K562 (cell line): Measurements from ENCODE around the gene DHX29. TPM values are rescaled to one million over a fixed set of nuclear protein-coding genes. Genes with fewer than 3 reads are reported as not detected.

Source experiments
- CHD1 ChIP-seq: fragments of 200-600 bp; sonication (generic); IDR thresholded peaks from one replicate; pipeline ENCODE4 v1.6.1; 2012; ENCODE audit warnings: mild to moderate bottlenecking, moderate library complexity, low read length, inconsistent platforms
- GABPB1 ChIP-seq: sonication (generic); formaldehyde crosslinking; IDR thresholded peaks from 2 replicates; pipeline ENCODE4 v1.8.0; 2022; ENCODE audit warnings: mild to moderate bottlenecking, missing genetic modification reagents
- KLF6 ChIP-seq: fragments of 250-450 bp; sonication (Bioruptor Pico); IDR thresholded peaks from 2 replicates; pipeline ENCODE4 v1.4.0; 2020; ENCODE audit warnings: mild to moderate bottlenecking, moderate library complexity, borderline replicate concordance
- POLR2AphosphoS5 ChIP-seq: IDR thresholded peaks from 2 replicates; pipeline ENCODE4 v1.6.1; 2011; ENCODE audit warnings: mild to moderate bottlenecking, low read depth, low read length, moderate library complexity; ENCODE audit not compliant: control insufficient read depth, insufficient read depth
- RNF2 ChIP-seq: sonication (generic); IDR thresholded peaks from 2 replicates; pipeline ENCODE4 v1.6.1; 2016
- TAF1 ChIP-seq: IDR thresholded peaks from 2 replicates; pipeline ENCODE4 v1.6.1; 2011; ENCODE audit warnings: mild to moderate bottlenecking, low read length, moderate library complexity; ENCODE audit not compliant: insufficient read depth, control insufficient read depth, severe bottlenecking; ENCODE audit errors: extremely low read depth
- TFAM ChIP-seq: fragments of 250-450 bp; sonication (Bioruptor Pico); conservative IDR thresholded peaks from 2 replicates; pipeline ENCODE4 v1.5.0; 2021; ENCODE audit warnings: mild to moderate bottlenecking, moderate library complexity
- ZNF586 ChIP-seq: fragments of 450-650 bp; formaldehyde crosslinking; conservative IDR thresholded peaks from 2 replicates; pipeline ENCODE4 v1.4.0; 2020; ENCODE audit warnings: mild to moderate bottlenecking, moderate library complexity
- ZNF830 ChIP-seq: fragments of 250-450 bp; sonication (Bioruptor Pico); IDR thresholded peaks from 2 replicates; pipeline ENCODE4 v1.5.0; 2021; ENCODE audit warnings: mild to moderate bottlenecking
- ZSCAN32 ChIP-seq: fragments of 450-650 bp; formaldehyde crosslinking; IDR thresholded peaks from 2 replicates; pipeline ENCODE4 v1.4.0; 2020; ENCODE audit warnings: mild to moderate bottlenecking, moderate library complexity
- ZZZ3 ChIP-seq: fragments of 450-650 bp; IDR thresholded peaks from 2 replicates; pipeline ENCODE4 v1.6.1; 2016; ENCODE audit warnings: antibody characterized with exemption, mild to moderate bottlenecking, moderate library complexity
- polyA plus RNA-seq, 8 experiments: library from polyadenylated mRNA; depleted of rRNA in 4 of 8; stranded (reverse) in 5 of 8; unstranded in 3 of 8; fragments of >200 nt; fragmentation: Nextera tagmentation in 2 of 8; fragmentation: Illumina TruSeq in 1 of 8; extraction: Ambion mirVana in 2 of 8; extraction: Trizol in 1 of 8; gene quantifications; 2 replicates each; pipeline versions ENCODE4 v1.2.1 to v1.2.3, GENCODE V29; 2011 to 2014; ENCODE audit warnings: inconsistent platforms in 1 of 8, missing spikeins in 1 of 8
- total RNA-seq, 7 experiments: library from RNA; depleted of rRNA in 6 of 7; stranded (reverse); fragments of >200 nt in 6 of 7; fragmentation: Illumina TruSeq in 2 of 7; extraction: Trizol in 2 of 7; gene quantifications; 2 replicates each; pipeline versions ENCODE4 v1.2.1 to v1.2.3, GENCODE V29; 2011 to 2021; ENCODE audit warnings: low replicate concordance in 1 of 7
- TF ChIP-seq, protein P1 (sequence below), 2 experiments: IDR thresholded peaks; 2 replicates each; pipeline ENCODE4 v1.6.1; 2012; ENCODE audit warnings: improper control_type of control experiment in 2 of 2, low read depth in 2 of 2, low read length in 2 of 2, borderline replicate concordance in 1 of 2
- TF ChIP-seq, protein P2 (sequence below): sonication (generic); formaldehyde crosslinking; IDR thresholded peaks from 2 replicates; pipeline ENCODE4 v1.8.0; 2022; ENCODE audit warnings: missing genetic modification reagents, mild to moderate bottlenecking, moderate library complexity, borderline replicate concordance
- TF ChIP-seq, protein P3 (sequence below): fragments of 450-650 bp; IDR thresholded peaks from 2 replicates; pipeline ENCODE4 v1.6.1; 2016; ENCODE audit warnings: mild to moderate bottlenecking

DHX29 gene
- total and polyA plus RNA-seq, 9 of the 15 experiments (the other 6 are each of a cell fraction or from before 2014, with no cell fraction given): 7.5 to 42.1 (median 25.0) TPM

DNA sequence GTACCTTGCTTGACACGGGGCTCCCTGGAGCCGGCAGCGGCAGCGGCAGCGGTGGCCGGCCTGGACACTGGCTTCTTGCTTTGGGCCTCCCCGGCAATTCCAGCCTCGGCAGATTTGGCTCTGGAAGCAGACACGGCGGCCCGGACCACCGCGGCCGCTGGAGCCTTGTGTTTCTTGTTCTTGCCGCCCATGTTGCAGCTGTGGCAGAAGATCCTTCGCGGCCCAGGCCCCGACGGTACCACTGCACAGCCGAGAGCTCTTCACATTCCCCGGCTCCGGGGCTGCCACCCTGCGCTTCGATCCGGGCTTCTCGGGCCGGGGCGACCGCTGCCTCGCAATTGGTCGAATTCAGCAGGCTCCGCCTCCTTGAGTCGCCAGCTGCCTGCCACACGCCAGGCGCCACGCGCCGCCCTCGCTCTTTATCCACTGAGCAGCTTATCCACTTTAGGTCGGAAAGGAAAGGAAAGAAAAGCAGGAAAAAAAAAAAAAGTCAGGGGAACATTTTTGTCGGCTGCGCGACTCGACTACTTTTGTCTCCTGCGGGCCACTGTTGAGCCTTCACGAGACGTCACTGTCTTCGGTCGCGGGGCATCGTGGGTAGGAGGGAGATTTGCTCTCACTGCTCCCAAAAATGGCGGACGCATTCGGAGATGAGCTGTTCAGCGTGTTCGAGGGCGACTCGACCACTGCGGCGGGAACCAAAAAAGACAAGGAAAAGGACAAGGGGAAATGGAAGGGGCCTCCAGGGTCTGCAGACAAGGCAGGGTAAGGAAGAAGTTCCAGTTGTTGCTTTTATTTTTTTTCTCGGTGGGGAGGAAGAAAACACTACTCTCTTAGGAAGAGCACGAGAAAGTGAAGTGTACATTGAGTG, at the start of gene DHX29, which contains the start of gene MTREX (continued):
- TF ChIP-seq POLR2AphosphoS5 (peak; percentile 83), KLF6 (CRISPR knock-in tag) (0 out of 2 replicates have a peak, but pooled peaks have one; percentile 5), RNF2 (peak; percentile 28; the same call in 1 of the 2 replicates), ZNF586 (CRISPR knock-in tag) (no peak), ZSCAN32 (CRISPR knock-in tag) (no peak), GABPB1 (CRISPR knock-in tag) (peak; percentile 62; the same call in 1 of the 2 replicates), TAF1 (peak; percentile 96), ZZZ3 (0 out of 2 replicates have a peak, but pooled peaks have one; percentile 58), ZNF830 (CRISPR knock-in tag) (0 out of 2 replicates have a peak, but pooled peaks have one; percentile 42), TFAM (CRISPR knock-in tag) (no peak), CHD1 (peak; percentile 97)
- TF ChIP-seq, protein P1, sequence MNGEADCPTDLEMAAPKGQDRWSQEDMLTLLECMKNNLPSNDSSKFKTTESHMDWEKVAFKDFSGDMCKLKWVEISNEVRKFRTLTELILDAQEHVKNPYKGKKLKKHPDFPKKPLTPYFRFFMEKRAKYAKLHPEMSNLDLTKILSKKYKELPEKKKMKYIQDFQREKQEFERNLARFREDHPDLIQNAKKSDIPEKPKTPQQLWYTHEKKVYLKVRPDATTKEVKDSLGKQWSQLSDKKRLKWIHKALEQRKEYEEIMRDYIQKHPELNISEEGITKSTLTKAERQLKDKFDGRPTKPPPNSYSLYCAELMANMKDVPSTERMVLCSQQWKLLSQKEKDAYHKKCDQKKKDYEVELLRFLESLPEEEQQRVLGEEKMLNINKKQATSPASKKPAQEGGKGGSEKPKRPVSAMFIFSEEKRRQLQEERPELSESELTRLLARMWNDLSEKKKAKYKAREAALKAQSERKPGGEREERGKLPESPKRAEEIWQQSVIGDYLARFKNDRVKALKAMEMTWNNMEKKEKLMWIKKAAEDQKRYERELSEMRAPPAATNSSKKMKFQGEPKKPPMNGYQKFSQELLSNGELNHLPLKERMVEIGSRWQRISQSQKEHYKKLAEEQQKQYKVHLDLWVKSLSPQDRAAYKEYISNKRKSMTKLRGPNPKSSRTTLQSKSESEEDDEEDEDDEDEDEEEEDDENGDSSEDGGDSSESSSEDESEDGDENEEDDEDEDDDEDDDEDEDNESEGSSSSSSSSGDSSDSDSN (IDR thresholded peaks at IDR 0.05; ENCODE audit: borderline replicate concordance in 1 of 2, low read depth in 2 of 2, low read length in 2 of 2): peak; percentile 56 to 65; a peak in 2 of 4 replicates
- TF ChIP-seq, protein P2, sequence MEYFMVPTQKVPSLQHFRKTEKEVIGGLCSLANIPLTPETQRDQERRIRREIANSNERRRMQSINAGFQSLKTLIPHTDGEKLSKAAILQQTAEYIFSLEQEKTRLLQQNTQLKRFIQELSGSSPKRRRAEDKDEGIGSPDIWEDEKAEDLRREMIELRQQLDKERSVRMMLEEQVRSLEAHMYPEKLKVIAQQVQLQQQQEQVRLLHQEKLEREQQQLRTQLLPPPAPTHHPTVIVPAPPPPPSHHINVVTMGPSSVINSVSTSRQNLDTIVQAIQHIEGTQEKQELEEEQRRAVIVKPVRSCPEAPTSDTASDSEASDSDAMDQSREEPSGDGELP (CRISPR knock-in tag): peak; percentile 96
- TF ChIP-seq, protein P3, sequence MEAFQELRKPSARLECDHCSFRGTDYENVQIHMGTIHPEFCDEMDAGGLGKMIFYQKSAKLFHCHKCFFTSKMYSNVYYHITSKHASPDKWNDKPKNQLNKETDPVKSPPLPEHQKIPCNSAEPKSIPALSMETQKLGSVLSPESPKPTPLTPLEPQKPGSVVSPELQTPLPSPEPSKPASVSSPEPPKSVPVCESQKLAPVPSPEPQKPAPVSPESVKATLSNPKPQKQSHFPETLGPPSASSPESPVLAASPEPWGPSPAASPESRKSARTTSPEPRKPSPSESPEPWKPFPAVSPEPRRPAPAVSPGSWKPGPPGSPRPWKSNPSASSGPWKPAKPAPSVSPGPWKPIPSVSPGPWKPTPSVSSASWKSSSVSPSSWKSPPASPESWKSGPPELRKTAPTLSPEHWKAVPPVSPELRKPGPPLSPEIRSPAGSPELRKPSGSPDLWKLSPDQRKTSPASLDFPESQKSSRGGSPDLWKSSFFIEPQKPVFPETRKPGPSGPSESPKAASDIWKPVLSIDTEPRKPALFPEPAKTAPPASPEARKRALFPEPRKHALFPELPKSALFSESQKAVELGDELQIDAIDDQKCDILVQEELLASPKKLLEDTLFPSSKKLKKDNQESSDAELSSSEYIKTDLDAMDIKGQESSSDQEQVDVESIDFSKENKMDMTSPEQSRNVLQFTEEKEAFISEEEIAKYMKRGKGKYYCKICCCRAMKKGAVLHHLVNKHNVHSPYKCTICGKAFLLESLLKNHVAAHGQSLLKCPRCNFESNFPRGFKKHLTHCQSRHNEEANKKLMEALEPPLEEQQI: peak; percentile 41; the same call in 1 of the 2 replicates
